Measurements from ENCODE around the gene PRRT4.
A peak's percentile ranks its signal among the peaks of the same experiment; 100 is the strongest.

PRRT4 gene

GRCh38 chr7:128343554-128344430 is 17.7 kb downstream of the PRRT4 start, which contains the start of gene RBM28:
RBM28 (minus strand) TSS chr7:128343908; CDS start chr7:128343793, 115 bp downstream.
- DNase-seq = peak; percentile 92

DNA sequence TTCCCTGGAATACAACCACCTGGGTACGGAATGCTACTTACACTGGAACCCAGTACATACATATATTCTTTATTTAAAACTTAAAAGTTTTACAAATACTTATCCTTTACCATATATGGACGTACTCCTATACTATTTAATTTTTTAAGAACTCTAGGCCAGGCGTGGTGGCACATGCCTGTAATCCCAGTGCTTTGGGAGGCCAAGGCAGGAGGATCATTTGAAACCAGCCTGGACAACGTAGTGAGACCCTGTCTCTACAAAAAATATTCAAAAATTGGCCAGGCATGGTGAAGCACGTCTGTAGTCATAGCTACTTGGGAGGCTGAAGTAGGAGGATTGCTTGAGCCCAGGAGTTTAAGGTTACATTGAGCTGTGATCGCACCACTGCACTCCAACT is 19.8 kb downstream of the PRRT4 start:
- no peak for DNase-seq

GRCh38 chr7:128335730-128336129 is 25.8 kb downstream of the PRRT4 start:
- no peak for DNase-seq

- DNase-seq = no peak
These were observed 37.2 kb downstream of the PRRT4 start for GRCh38 chr7:128324368-128324680.

DNA sequence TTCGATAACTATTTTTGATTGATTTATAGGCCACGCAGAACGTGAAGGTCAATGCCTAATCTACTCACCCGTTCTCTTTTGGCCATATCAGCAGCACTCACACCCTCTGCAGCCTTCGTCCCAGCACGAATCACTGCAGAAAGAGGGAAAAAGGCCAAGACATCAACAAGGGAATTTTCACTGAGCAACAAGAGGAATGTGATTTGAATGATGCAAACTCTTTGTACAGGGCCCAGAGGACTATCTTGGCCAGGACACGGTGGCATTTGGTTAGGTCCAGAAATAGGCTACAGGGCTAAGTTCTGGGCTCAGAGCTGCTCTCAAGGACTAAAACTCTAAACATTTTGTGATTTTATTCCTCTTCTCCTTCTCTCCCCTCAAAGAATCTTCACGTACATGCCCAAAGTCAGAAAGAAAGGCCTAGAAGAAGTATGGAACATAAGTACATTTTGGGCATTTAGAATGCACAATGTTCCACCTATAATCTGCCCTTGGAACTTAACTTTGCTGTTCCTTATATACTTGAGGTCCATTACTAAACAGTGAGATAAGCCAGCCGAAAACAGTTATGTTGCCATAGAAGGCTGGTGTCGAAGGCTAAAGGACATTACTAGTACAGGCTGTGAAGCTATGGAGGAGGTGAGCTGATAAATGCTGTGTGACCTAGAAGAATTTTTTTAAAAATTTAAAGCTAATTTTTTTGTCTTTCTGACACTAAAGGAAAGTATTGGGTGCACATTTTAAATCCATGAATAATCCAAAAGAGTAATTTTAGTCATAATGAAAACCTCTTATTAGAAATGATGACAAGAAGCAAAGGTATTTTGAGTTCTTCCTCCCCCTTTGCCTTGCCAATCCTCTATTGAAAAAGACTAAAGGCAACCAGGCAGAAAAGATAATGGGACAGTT is 37.8 kb downstream of the PRRT4 start:
- no peak for DNase-seq

GRCh38 chr7:128323040-128323439 is 38.5 kb downstream of the PRRT4 start:
- no peak for DNase-seq

DNA sequence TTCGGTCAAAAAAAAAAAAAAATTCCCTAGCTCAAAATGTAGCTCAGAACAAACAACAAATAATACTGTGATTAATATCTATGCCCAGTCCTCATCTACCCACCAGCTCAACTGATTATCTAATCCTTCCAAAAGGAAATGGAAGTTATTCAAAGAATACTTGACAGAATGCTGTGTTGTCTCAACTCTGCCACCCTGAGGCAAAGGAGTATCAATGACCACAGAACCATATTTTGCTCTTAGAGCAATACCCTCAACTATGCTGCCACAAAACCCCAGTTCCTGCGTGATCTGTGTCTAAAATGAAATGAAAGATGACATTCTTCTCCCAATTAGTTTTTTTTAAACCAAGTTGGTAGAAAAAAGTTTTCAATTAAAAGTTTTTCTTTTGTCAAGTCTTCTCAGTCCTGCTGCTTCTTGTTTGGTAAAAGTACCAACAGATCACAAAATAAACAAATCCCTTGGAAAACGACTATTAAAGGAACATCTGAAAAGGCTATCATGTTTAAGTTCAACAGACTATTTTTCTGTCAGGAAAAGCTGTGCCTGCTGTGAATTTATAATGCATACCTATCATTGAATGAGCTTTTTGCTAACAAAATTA is 39.3 kb downstream of the PRRT4 start:
- DNase-seq = peak; percentile 42

DNA sequence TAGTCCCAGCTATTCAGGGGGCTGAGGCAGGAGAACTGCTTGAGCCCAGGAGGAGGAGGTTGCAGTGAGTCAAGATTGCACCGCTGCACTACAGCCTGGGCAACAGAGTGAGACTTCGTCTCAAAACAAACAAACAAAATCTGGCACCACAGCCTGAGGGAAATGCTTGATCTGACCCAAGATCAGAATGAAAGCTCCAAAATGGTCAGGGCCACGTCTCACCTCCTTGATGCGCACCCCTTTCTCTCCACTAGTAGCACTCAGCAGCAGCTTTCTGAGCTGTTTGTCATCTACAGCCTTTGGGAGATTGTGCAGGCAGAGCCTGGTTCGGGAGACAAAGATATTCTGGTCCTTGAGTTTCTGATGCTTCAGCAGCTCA is 40.5 kb downstream of the PRRT4 start:
- no peak for DNase-seq

DNA sequence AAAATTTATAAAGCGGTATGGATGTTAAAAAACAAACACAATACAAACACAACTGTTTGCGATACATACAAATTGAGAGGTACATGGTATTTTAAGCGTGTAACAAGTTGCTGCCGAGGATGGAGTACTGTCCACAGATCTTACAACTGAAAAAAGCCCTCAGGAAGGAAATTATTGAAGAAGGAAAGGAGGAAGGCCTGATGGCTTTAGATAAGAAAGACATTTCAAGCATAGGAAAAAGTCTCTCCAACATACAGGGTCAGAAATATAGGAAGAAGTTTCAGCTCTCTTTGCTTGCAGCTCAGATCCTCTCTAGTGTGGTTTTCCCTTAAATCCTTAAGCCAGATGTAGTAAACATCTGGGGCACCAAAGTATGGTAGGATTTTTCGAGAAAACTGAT is 42.8 kb downstream of the PRRT4 start:
- no peak for DNase-seq

- no peak for DNase-seq
These were observed 50.5 kb downstream of the PRRT4 start for GRCh38 chr7:128311013-128311412.

DNA sequence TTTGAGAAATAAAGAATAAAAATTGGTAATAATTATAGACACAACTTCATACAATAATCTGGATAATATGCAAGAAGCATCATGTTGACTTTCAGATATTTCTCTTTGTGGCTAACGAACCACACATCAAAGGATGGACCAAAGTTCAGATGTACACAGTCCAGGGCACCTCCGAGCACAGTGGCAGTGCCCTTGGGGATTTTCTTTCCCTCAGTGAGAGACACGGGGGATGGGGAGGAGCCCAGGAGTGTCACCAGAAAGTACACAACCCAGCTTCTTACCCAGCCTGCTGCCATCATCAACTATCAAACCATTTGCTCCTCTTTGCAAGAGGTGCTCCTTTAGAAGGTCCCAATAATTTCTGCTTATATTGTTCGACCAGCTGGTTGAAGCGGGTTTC is 51.0 kb downstream of the PRRT4 start:
- no peak for DNase-seq

DNA sequence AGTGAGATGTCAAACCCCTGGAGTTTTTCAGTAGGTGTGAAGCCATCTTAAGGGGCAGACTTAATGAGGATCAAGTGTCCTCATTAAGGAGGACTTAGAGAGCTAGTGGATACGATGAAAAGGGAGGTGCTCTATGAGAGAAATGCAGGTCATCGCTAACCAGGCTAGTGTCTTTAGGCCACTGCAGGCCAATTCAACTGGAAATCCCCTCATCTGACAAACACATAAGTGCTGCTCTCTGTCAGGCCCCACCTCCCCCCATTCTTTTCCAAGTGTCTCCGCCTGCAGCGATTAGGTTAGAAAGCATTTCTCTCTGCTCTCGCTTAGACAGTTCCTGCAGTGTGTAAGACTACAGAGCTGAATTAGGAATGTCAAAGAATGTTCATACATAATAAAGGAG is 51.5 kb downstream of the PRRT4 start:
- no peak for DNase-seq

DNA sequence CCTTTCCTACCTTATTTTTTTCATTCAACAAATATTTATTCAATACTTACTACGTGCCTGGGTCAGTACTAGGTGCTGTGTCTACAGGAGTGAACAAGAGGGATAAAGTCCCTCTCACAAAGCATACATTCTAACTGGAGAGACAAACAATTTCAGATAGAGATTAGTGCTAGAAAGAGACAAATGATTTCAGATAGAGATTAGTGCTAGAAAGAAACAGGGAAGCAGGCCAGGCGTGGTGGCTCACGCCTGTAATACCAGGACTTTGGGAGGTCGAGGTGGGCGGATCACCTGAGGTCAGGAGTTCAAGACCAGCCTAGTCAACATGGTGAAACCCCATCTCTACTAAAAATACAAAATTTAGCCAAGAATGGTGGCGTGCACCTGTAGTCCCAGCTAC is 52.4 kb downstream of the PRRT4 start:
- no peak for DNase-seq

- no peak for DNase-seq
These were observed 54.4 kb downstream of the PRRT4 start for GRCh38 chr7:128307061-128307460.

- no peak for DNase-seq
These were observed 57.3 kb downstream of the PRRT4 start for GRCh38 chr7:128304212-128304611.

GRCh38 chr7:128303643-128304042 is 57.8 kb downstream of the PRRT4 start:
- no peak for DNase-seq

DNA sequence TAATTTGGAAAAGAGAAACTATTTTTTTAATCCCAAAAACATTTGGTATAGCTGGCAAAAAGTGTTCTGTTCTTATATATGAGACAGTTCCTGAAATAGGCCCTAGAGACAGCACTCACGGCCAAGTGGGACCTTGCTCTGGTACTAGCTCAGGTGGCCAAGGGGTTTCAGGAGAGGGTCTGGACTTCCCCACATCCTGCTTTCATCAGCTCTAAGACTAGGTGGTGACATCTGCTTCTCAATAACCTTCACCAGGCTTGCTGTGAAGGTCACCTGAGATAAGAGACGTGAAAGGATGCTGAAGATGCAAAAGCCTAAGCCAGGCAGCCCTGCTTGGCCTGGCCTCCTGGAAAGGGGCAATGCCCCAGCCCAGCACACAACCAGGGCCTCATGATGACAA is 58.4 kb downstream of the PRRT4 start:
- no peak for DNase-seq

GRCh38 chr7:128302139-128302538 is 59.4 kb downstream of the PRRT4 start:
- DNase-seq = no peak
